Central memory CD8-positive, alpha-beta T cell (primary cell): ENCODE measurements around the gene CACNB4.
A peak's percentile ranks its signal among the peaks of the same experiment; 100 is the strongest.

ENCODE experiments used
- ATAC-seq: fragments of 150-1000 bp; cut with Tn5 transposase; replicated peaks from 2 replicates; pipeline ENCODE4 v1.10.0; 2022; ENCODE audit warnings: mild to moderate bottlenecking, moderate FRiP score, moderate number of reproducible peaks; ENCODE audit not compliant: poor library complexity, severe bottlenecking; ENCODE audit errors: extremely low read depth
- DNase-seq, 2 donors: peaks; one replicate each; pipeline ENCODE4 v3.0.0; 2021; ENCODE audit warnings: low spot score in 2 of 2
- H3K27ac Mint-ChIP-seq: one replicate; pipeline ENCODE4 v1.8.0; 2022; ENCODE audit warnings: low read depth, mild to moderate bottlenecking, moderate library complexity, mixed read lengths
- H3K27me3 Mint-ChIP-seq: one replicate; pipeline ENCODE4 v1.8.0; 2022; ENCODE audit warnings: mixed read lengths
- H3K36me3 Mint-ChIP-seq: one replicate; pipeline ENCODE4 v1.8.0; 2022; ENCODE audit warnings: mild to moderate bottlenecking, moderate library complexity, mixed read lengths; ENCODE audit not compliant: insufficient read depth
- H3K4me1 Mint-ChIP-seq: one replicate; pipeline ENCODE4 v1.8.0; 2022; ENCODE audit warnings: mixed read lengths
- H3K4me3 Mint-ChIP-seq: one replicate; pipeline ENCODE4 v1.8.0; 2022; ENCODE audit warnings: mild to moderate bottlenecking, moderate library complexity, mixed read lengths
- H3K9me3 Mint-ChIP-seq: one replicate; pipeline ENCODE4 v1.8.0; 2022; ENCODE audit warnings: mixed read lengths

CACNB4 gene

DNA sequence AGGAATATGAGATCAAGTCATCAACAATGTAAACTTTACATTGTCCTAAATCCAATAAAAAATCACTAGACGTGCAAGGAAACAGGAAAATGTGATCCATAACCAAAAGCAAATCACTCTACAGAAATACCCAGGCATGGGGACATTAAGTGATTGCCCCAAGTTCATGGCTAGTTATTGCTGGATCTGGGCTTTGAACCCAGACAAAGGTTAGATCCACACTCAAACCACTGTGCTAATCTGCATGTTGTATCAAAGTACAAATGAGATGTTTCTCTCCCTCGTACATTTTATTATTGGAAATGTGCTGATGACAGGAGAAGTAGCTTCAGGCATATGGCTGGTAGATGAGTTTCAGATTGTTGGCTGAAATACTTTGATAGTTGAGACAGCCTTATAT, 267.9 kb downstream of the CACNB4 start:
- peaks cover 17% of the 10 kb centered on the region for H3K36me3 Mint-ChIP-seq
- H3K27ac Mint-ChIP-seq: no peak overlapping the region
- H3K27me3 Mint-ChIP-seq: no peaks in the 10 kb centered on the region
- no peak for DNase-seq
- H3K4me3 Mint-ChIP-seq: no peak overlapping the region
- H3K9me3 Mint-ChIP-seq: no peaks in the 10 kb centered on the region
- H3K4me1 Mint-ChIP-seq: peaks cover 32% of the 10 kb centered on the region
- no peak for ATAC-seq

DNA sequence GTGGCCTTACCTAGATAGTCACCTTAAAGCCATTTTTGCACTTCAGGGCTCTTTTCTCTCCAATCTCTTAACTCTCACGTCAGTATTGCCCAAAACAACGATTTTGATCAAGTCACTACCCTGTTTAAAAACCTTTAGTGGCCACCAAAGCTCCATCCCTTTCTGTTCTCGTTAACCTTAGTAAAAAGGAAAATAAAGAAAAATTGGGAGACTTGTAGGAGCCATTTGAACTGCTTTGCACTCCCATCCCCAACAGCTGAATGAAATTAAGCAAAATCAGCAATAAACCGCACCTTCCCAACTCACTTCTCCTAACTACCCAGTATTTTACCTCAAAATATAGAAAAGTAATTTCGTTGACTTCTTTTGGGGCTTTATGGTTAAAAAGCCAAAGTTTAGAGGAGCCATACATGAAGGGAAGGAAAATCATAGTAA, 269.9 kb downstream of the CACNB4 start:
- Mint-ChIP-seq H3K4me3 (peak overlapping the region; percentile 80), H3K36me3 (peaks cover 17% of the 10 kb centered on the region), H3K4me1 (peaks cover 51% of the 10 kb centered on the region), H3K27ac (peak overlapping the region; percentile 87), H3K9me3 (no peaks in the 10 kb centered on the region), H3K27me3 (no peaks in the 10 kb centered on the region)
- ATAC-seq: no peak
- DNase-seq: no peak

DNA sequence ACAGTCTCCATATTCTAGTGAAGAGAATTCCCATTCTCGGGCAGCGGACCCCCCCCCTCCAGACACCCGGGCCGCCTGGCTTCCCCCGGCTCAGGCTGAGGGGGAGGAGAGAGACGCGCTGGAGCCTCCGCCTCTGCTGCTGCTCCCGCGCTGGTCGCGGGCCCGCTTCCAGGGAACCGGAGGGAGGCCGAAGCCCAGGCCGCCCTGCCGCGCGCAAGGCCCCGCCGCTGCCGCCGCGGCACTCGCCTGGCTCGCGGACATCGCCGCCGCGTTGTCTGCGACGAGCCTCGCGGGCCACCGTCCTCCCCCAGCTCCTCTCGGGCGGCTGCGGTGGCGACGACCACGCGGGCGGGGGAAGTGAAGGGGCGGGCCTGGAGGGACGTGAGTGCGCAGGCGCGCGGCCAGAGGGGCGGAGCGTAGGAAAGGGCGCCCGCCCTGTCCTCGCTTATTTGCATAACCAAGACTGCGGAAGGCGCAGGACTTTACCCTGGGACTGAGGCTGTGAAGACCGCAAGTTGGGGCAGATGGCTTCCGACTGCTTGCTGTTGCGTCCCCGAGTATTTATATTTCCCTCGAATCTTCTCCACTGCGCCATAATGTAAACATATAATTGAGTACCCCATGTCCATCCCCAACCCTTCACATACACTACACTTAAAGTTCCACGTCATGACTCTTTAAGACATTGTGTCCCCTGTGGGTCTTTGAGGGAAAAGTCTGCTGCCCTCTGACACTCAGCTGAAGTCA, 270.5 kb downstream of the CACNB4 start, which contains the start of gene ARL5A:
ARL5A (minus strand) TSS at position 279 of the 747 bp plus-strand sequence; CDS start at position 34, 245 bp downstream.
- H3K36me3 Mint-ChIP-seq: peaks cover 17% of the 10 kb centered on the region
- peak within 1 kb of the TSS; percentile 80 for H3K4me3 Mint-ChIP-seq
- peak within 1 kb of the TSS; percentile 87 for H3K27ac Mint-ChIP-seq
- ATAC-seq: peak; percentile 91
- H3K4me1 Mint-ChIP-seq: peaks cover 57% of the 10 kb centered on the region
- no peaks in the 10 kb centered on the region for H3K27me3 Mint-ChIP-seq
- DNase-seq: peak; percentile 94 to 97
- no peaks in the 10 kb centered on the region for H3K9me3 Mint-ChIP-seq

DNA sequence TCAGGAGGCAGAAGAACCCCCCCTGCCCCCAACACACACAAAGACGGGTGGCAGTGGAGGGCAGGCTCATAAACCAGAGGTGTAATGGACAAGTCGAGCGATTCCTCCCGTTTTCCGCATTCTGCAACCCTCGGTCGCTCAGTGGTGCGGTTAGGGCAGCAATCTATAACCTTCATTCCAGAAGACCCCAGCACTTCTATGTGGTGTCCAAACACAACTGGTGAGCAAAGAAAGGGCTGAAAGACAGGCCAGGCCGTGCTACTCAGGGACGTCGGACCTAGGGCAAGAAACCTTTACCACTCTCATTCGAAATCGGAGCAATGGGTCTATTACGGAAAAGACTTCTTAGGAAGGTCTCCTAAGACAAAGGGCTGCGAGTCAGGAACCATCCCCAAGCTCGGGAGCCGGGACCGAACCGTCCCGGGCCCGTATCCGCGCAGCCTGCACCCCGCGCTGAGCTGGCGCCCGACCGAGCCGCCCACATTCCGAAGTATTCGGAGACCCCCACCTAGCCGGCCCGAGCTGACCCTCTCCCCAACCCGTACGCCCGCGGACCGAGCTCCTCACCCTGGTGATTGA, 271.2 kb downstream of the CACNB4 start:
- ATAC-seq (peak; percentile 29), DNase-seq (no peak)
- Mint-ChIP-seq H3K36me3 (peaks cover 17% of the 10 kb centered on the region), H3K27ac (peak overlapping the region; percentile 87), H3K27me3 (no peaks in the 10 kb centered on the region), H3K4me1 (peaks cover 63% of the 10 kb centered on the region), H3K9me3 (no peaks in the 10 kb centered on the region), H3K4me3 (peak overlapping the region; percentile 80)

DNA sequence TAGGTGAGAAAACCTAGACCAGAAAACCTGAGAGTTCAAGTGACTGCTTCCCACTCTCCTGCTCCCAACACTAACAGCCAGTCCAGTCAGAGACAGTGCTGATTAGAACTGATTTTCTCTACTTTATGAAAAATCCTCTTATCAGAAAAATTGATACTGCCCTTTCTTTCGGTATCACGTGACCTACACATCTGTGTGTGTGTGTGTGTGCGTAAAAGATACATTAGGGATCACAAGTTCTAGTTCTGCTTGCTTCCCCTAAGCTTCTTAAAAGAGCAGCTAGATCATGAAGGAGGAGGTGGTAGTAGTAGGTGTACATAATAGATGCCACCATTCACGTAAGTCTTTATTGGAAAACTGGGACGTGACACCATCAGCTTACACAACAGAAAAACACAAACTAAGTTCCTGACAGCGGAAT, 272.1 kb downstream of the CACNB4 start:
- H3K4me1 Mint-ChIP-seq: peaks cover 70% of the 10 kb centered on the region
- peak overlapping the region; percentile 80 for H3K4me3 Mint-ChIP-seq
- no peak for ATAC-seq
- no peaks in the 10 kb centered on the region for H3K27me3 Mint-ChIP-seq
- no peaks in the 10 kb centered on the region for H3K9me3 Mint-ChIP-seq
- peak overlapping the region; percentile 87 for H3K27ac Mint-ChIP-seq
- peaks cover 17% of the 10 kb centered on the region for H3K36me3 Mint-ChIP-seq
- no peak for DNase-seq

DNA sequence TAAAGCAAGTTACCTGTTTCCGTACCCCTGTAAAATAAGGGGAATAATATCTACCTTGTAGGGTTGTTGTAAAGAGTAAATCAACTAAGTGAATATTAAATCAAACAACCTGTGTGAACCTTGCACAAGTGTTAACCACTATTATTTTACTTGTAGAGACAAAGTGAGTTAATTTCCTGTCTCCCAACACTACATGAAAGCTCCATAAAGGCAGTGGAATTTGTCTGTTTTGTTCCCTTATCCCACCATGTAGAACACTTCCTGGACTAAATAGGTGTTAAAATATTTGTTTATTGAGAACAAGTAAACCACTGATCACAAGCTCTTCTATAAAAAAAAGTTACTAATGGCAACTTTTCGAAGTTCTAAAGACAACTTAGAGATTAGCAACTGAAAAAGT, 274.0 kb downstream of the CACNB4 start:
- Mint-ChIP-seq H3K4me3 (no peak overlapping the region), H3K36me3 (peaks cover 20% of the 10 kb centered on the region), H3K27ac (no peak overlapping the region), H3K4me1 (peaks cover 83% of the 10 kb centered on the region), H3K9me3 (no peaks in the 10 kb centered on the region), H3K27me3 (no peaks in the 10 kb centered on the region)
- DNase-seq: no peak
- ATAC-seq: no peak

DNA sequence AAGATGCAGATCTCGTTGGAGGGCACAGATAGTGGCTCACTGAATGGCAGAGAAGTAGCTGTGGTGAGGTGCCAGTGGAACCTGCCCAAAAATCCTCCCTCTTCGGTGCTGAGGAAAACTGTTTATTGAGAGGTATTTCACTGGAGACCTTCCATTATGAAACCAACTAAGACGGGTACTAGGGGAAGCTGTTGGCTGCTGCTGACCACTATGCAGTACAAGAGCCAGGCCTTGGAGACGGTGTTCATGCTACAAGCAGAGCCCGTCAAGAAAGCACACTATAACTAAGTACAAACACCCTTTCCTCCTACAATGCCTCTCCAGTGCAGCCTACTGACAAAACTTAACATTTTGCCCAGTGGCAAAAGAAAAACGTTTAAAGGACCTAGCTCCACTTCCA, 275.2 kb downstream of the CACNB4 start:
- ATAC-seq: no peak

DNA sequence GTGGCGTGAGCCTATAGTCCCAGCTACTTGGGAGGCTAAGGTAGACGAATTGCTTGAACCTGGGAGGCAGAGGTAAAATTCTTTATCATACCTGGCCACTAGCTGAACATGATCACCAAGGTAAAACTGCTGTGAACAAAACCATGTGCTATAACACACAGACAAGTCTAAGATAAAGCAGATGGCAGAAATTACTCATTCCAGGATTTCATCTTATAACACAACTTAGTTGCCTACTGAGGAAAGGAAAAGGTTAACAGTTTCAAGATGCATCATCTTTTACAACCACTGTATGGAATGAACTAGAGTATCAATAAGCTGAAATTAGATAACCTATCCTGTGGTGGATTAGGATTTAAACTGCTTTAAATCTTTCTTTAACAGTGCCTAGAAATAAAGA, 278.9 kb downstream of the CACNB4 start:
- ATAC-seq: no peak
- no peak for DNase-seq
- H3K4me1 Mint-ChIP-seq: peaks cover 58% of the 10 kb centered on the region
- no peak overlapping the region for H3K4me3 Mint-ChIP-seq
- no peaks in the 10 kb centered on the region for H3K27me3 Mint-ChIP-seq
- H3K9me3 Mint-ChIP-seq: no peaks in the 10 kb centered on the region
- peaks cover 8% of the 10 kb centered on the region for H3K36me3 Mint-ChIP-seq
- H3K27ac Mint-ChIP-seq: no peak overlapping the region

More for the DNA sequence above, 275.2 kb downstream of the CACNB4 start:
- peaks cover 76% of the 10 kb centered on the region for H3K4me1 Mint-ChIP-seq
- H3K27ac Mint-ChIP-seq: peak overlapping the region; percentile 67
- DNase-seq: no peak
- H3K4me3 Mint-ChIP-seq: peak overlapping the region; percentile 8
- no peaks in the 10 kb centered on the region for H3K27me3 Mint-ChIP-seq
- H3K9me3 Mint-ChIP-seq: no peaks in the 10 kb centered on the region
- peaks cover 19% of the 10 kb centered on the region for H3K36me3 Mint-ChIP-seq

DNA sequence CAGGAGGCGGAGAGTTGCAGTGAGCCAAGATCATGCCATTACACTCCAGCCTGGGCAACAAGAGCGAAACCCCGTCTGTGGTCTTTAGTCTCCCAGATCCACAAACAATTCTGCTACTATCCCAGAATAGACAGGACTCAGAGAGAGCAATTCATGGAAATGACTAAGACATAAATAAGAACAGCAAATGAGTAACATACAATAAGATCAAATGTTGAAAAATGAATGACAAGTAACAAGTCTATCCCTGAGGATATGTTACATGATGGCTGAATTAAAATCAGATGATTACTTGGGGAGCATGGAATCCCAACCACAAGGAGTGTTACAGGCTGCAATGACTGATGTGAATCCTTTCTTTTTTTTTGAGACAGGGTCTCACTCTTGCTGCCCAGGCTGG, 280.9 kb downstream of the CACNB4 start:
- Mint-ChIP-seq H3K27ac (no peak overlapping the region), H3K4me1 (peaks cover 38% of the 10 kb centered on the region)

DNA sequence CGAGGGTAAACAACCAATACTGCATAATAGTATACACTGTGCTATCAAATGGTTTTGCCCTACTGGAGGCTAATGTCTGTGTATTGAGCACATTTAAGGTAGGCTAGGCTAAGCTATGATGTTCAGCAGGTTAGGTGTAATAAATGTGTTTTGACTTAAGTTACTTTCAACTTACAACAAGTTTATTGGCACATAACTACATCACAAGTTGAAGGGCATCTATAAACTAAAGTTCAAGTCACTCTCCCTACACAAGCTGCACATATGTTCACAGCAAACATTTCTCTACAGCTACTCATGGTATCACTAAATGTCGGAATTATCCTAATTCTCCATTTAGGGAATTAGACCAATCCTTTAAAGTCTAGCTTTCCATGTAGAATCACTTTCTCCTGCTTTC, 282.0 kb downstream of the CACNB4 start:
- Mint-ChIP-seq H3K4me3 (no peak overlapping the region), H3K27me3 (no peaks in the 10 kb centered on the region), H3K4me1 (peaks cover 28% of the 10 kb centered on the region), H3K9me3 (no peaks in the 10 kb centered on the region), H3K36me3 (peaks cover 16% of the 10 kb centered on the region), H3K27ac (no peak overlapping the region)
- ATAC-seq (no peak), DNase-seq (no peak)

More for the DNA sequence above, 280.9 kb downstream of the CACNB4 start:
- H3K36me3 Mint-ChIP-seq: peaks cover 11% of the 10 kb centered on the region
- no peak for ATAC-seq
- DNase-seq: no peak
- no peaks in the 10 kb centered on the region for H3K9me3 Mint-ChIP-seq
- H3K27me3 Mint-ChIP-seq: no peaks in the 10 kb centered on the region
- H3K4me3 Mint-ChIP-seq: no peak overlapping the region

DNA sequence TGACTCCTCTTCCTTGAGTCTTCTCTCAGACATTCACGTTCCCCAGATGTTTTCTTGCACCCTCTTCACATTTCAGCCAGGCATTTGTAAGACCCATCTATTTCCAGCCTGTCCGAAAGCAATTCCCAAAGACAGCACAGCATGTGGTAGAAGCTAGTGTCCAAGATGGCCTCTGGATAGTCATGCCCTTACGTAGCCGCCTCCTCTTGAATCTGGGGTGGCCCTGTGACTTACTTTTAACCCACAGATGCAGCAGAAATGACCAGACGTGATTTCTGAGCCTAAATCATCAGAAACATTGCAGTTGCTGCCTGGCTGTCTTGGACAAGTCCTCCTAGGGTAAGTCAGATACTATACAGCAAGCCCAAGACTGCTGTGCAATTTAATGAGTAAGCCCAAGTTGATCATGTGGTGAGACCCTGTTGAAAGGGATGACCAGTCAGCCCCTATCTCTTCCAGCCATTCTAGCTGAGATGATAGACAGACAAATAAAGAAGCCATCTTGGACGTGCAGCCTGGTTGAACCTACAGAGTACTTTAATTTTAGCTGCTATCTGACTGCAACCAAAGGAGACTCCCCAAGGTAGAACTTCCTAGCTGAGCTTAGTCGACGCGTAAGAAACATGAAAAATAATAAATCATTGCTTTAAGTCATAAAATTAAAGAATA, 282.9 kb downstream of the CACNB4 start:
- DNase-seq (no peak), ATAC-seq (no peak)
- Mint-ChIP-seq H3K36me3 (peaks cover 18% of the 10 kb centered on the region), H3K27me3 (no peaks in the 10 kb centered on the region), H3K27ac (no peak overlapping the region), H3K9me3 (no peaks in the 10 kb centered on the region), H3K4me1 (peaks cover 22% of the 10 kb centered on the region), H3K4me3 (no peak overlapping the region)

DNA sequence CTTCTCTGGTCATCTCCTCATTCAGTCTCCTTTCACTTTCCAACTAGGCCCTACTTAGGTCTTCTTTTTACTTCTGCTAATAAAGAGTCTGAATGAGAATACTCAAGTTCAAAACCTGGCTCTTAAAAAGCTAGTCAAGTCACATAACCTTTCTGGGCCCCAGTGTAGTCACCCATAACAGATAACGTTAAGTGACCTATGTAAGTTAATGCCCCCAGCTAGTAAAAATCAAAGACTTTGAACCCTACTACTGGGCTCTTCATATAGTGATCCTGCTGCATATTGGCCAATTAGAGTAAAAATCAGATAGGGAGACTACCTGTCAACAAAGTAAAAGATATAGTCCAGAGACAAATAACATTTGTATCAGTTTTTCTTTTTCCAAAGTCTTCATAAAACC, 288.4 kb downstream of the CACNB4 start:
- Mint-ChIP-seq H3K27me3 (no peaks in the 10 kb centered on the region), H3K4me1 (peaks cover 5% of the 10 kb centered on the region), H3K4me3 (no peak overlapping the region), H3K36me3 (peaks cover 15% of the 10 kb centered on the region), H3K9me3 (no peaks in the 10 kb centered on the region), H3K27ac (no peak overlapping the region)
- ATAC-seq (no peak), DNase-seq (no peak)

DNA sequence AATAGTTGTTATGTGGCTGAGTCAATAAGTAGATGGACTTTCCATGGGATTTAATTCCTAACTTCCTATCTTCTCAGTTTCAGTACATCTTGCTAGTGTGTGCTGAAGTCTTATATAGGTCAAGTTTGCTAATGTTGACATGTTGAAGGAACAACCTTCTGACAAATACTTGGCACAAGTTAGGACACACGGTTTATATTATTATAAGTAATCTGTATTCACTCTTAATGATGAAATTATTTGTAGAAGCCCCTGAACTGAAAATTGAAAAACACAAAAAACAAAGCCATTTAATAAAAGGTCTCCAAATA, 289.8 kb downstream of the CACNB4 start:
- no peak for ATAC-seq
- H3K9me3 Mint-ChIP-seq: no peaks in the 10 kb centered on the region
- no peak overlapping the region for H3K27ac Mint-ChIP-seq
- H3K4me3 Mint-ChIP-seq: no peak overlapping the region
- no peak for DNase-seq
- peaks cover 18% of the 10 kb centered on the region for H3K36me3 Mint-ChIP-seq
- no peaks in the 10 kb centered on the region for H3K27me3 Mint-ChIP-seq
- no peaks in the 10 kb centered on the region for H3K4me1 Mint-ChIP-seq
